K562 (cell line): ENCODE results near the gene GJA8. TPM values are rescaled to one million over a fixed set of nuclear protein-coding genes. Genes with fewer than 3 reads are reported as not detected.

Experiments
- MAX ChIP-seq: sonication (generic); formaldehyde crosslinking; IDR thresholded peaks from 2 replicates; pipeline ENCODE4 v1.9.0; 2022; ENCODE audit warnings: mild to moderate bottlenecking, missing genetic modification reagents
- RCOR1 ChIP-seq, 2 experiments: IDR thresholded peaks; 2 replicates each; pipeline ENCODE4 v1.6.1; 2012; ENCODE audit warnings: low read depth in 2 of 2, low read length in 2 of 2, borderline replicate concordance in 1 of 2, improper control_type of control experiment in 1 of 2
- THAP12 ChIP-seq: fragments of 250-450 bp; sonication (Bioruptor Pico); IDR thresholded peaks from 2 replicates; pipeline ENCODE4 v1.9.0; 2021; ENCODE audit warnings: mild to moderate bottlenecking, inconsistent platforms
- ZNF445 ChIP-seq: fragments of 250-450 bp; sonication (Bioruptor Pico); IDR thresholded peaks from 2 replicates; pipeline ENCODE4 v1.4.0; 2020; ENCODE audit warnings: low read depth, mild to moderate bottlenecking, moderate library complexity
- ZNF695 ChIP-seq: fragments of 450-650 bp; formaldehyde crosslinking; IDR thresholded peaks from 2 replicates; pipeline ENCODE4 v1.4.0; 2020; ENCODE audit warnings: mild to moderate bottlenecking, moderate library complexity
- polyA plus RNA-seq, 8 experiments: library from polyadenylated mRNA; depleted of rRNA in 4 of 8; stranded (reverse) in 5 of 8; unstranded in 3 of 8; fragments of >200 nt; fragmentation: Nextera tagmentation in 2 of 8; fragmentation: Illumina TruSeq in 1 of 8; extraction: Ambion mirVana in 2 of 8; extraction: Trizol in 1 of 8; gene quantifications; 2 replicates each; pipeline versions ENCODE4 v1.2.1 to v1.2.3, GENCODE V29; 2011 to 2014; ENCODE audit warnings: inconsistent platforms in 1 of 8, missing spikeins in 1 of 8
- total RNA-seq, 7 experiments: library from RNA; depleted of rRNA in 6 of 7; stranded (reverse); fragments of >200 nt in 6 of 7; fragmentation: Illumina TruSeq in 2 of 7; extraction: Trizol in 2 of 7; gene quantifications; 2 replicates each; pipeline versions ENCODE4 v1.2.1 to v1.2.3, GENCODE V29; 2011 to 2021; ENCODE audit warnings: low replicate concordance in 1 of 7
- TF ChIP-seq, protein P1 (sequence below): fragments of 250-450 bp; sonication (Bioruptor Pico); IDR thresholded peaks from 2 replicates; pipeline ENCODE4 v1.4.0; 2020; ENCODE audit warnings: mild to moderate bottlenecking, moderate library complexity, borderline replicate concordance
- TF ChIP-seq, protein P2 (sequence below): fragments of 450-650 bp; conservative IDR thresholded peaks from 2 replicates; pipeline ENCODE4 v1.6.1; 2016; ENCODE audit warnings: missing genetic modification characterization, low read depth, mild to moderate bottlenecking, missing compliant biosample characterization, moderate library complexity
- TF ChIP-seq, protein P3 (sequence below): fragments of 250-450 bp; sonication (Bioruptor Pico); IDR thresholded peaks from 2 replicates; pipeline ENCODE4 v1.6.1; 2021; ENCODE audit warnings: mild to moderate bottlenecking

GJA8 gene
- total and polyA plus RNA-seq, 9 of the 15 experiments (the other 6 are each of a cell fraction or from before 2014, with no cell fraction given), result not detected

DNA sequence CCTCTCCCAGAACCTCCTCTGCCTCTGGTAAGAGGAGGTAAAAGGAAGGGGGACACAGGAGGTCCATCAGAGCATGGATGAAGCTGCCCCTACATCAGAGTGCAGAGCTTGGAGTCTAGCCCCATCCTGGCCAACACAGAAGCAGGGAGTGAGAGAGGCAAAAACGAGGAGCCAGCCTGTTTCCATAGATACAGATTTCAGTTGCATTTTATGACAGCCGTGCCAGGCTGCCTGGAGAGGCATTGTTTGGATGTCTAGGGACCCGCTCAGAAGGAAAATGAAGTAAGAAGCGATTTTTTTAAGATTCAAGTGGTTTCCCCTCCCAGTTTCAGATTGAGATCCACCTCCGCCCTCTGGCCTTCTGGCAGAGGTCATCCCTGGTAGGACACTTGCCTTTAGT, 11.5 kb upstream of the GJA8 start (continued):
- TF ChIP-seq, protein P1, sequence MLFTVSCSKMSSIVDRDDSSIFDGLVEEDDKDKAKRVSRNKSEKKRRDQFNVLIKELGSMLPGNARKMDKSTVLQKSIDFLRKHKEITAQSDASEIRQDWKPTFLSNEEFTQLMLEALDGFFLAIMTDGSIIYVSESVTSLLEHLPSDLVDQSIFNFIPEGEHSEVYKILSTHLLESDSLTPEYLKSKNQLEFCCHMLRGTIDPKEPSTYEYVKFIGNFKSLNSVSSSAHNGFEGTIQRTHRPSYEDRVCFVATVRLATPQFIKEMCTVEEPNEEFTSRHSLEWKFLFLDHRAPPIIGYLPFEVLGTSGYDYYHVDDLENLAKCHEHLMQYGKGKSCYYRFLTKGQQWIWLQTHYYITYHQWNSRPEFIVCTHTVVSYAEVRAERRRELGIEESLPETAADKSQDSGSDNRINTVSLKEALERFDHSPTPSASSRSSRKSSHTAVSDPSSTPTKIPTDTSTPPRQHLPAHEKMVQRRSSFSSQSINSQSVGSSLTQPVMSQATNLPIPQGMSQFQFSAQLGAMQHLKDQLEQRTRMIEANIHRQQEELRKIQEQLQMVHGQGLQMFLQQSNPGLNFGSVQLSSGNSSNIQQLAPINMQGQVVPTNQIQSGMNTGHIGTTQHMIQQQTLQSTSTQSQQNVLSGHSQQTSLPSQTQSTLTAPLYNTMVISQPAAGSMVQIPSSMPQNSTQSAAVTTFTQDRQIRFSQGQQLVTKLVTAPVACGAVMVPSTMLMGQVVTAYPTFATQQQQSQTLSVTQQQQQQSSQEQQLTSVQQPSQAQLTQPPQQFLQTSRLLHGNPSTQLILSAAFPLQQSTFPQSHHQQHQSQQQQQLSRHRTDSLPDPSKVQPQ (CRISPR knock-in tag), result no peak
- TF ChIP-seq THAP12 (CRISPR knock-in tag) (no peak), ZNF695 (no peak), MAX (CRISPR knock-in tag) (no peak), RCOR1 (IDR thresholded peaks at IDR 0.05; ENCODE audit: borderline replicate concordance in 1 of 2, low read depth in 2 of 2, low read length in 2 of 2) (no peak), ZNF445 (CRISPR knock-in tag) (no peak)
- TF ChIP-seq, protein P2, sequence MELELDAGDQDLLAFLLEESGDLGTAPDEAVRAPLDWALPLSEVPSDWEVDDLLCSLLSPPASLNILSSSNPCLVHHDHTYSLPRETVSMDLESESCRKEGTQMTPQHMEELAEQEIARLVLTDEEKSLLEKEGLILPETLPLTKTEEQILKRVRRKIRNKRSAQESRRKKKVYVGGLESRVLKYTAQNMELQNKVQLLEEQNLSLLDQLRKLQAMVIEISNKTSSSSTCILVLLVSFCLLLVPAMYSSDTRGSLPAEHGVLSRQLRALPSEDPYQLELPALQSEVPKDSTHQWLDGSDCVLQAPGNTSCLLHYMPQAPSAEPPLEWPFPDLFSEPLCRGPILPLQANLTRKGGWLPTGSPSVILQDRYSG (tag), result no peak
- TF ChIP-seq, protein P3, sequence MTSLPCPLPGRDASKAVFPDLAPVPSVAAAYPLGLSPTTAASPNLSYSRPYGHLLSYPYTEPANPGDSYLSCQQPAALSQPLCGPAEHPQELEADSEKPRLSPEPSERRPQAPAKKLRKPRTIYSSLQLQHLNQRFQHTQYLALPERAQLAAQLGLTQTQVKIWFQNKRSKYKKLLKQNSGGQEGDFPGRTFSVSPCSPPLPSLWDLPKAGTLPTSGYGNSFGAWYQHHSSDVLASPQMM, result no peak
